AG10803 (cell line): Measurements from ENCODE around the gene OR3A2.
"Not testable (repeated sequence)": the region's sequence is repeated elsewhere in the genome, so short reads cannot be mapped to it uniquely, and the experiment has no call there.

Experiments
- DNase-seq: peaks from one replicate; pipeline ENCODE4 v3.0.0; 2010; ENCODE audit warnings: low read depth
- H3K4me3 ChIP-seq: 2 replicates; pipeline ENCODE4 v1.5.1; 2011; ENCODE audit warnings: mild to moderate bottlenecking, low read length, control low read depth
- CTCF ChIP-seq: conservative IDR thresholded peaks from 2 replicates; pipeline ENCODE4 v1.5.1; 2011; ENCODE audit warnings: mild to moderate bottlenecking, low read length, control low read depth, inconsistent platforms

OR3A2 gene

GRCh38 chr17:3401786-3402185, 15.7 kb upstream of the OR3A2 start:
- DNase-seq = no peak
- TF ChIP-seq CTCF = no peak
- H3K4me3 ChIP-seq = no peak overlapping the region

GRCh38 chr17:3400055-3400454, 13.9 kb upstream of the OR3A2 start:
- no peak for DNase-seq
- TF ChIP-seq CTCF = no peak
- no peak overlapping the region for H3K4me3 ChIP-seq

- no peak for DNase-seq
- TF ChIP-seq CTCF = no peak
- H3K4me3 ChIP-seq = no peak within 1 kb of the TSS
Observed at GRCh38 chr17:3398310-3398709, 12.2 kb upstream of the OR3A2 start, which contains the start of gene OR1E1. TSS of gene OR1E1 (minus strand) at chr17:3398410. CDS start at chr17:3398410, 0 bp downstream.

GRCh38 chr17:3397801-3398200, 11.7 kb upstream of the OR3A2 start:
- DNase-seq, H3K4me3 ChIP-seq: not testable (repeated sequence)

GRCh38 chr17:3389791-3390190, 3.7 kb upstream of the OR3A2 start:
- no peak for DNase-seq
- no peak for TF ChIP-seq CTCF
- H3K4me3 ChIP-seq = no peak overlapping the region

GRCh38 chr17:3381957-3382356, 4.2 kb downstream of the OR3A2 start:
- TF ChIP-seq CTCF = no peak
- DNase-seq = no peak
- no peak overlapping the region for H3K4me3 ChIP-seq

- H3K4me3 ChIP-seq = no peak overlapping the region
- TF ChIP-seq CTCF = no peak
- no peak for DNase-seq
Observed at GRCh38 chr17:3378321-3378720, 7.8 kb downstream of the OR3A2 start.

- DNase-seq, H3K4me3 ChIP-seq: not testable (repeated sequence)
Observed at GRCh38 chr17:3371167-3371566, 14.9 kb downstream of the OR3A2 start.

- H3K4me3 ChIP-seq, DNase-seq: not testable (repeated sequence)
Observed at GRCh38 chr17:3342782-3343181, 43.3 kb downstream of the OR3A2 start.
